ENCODE data around the gene SYNPO.

SYNPO gene

DNA sequence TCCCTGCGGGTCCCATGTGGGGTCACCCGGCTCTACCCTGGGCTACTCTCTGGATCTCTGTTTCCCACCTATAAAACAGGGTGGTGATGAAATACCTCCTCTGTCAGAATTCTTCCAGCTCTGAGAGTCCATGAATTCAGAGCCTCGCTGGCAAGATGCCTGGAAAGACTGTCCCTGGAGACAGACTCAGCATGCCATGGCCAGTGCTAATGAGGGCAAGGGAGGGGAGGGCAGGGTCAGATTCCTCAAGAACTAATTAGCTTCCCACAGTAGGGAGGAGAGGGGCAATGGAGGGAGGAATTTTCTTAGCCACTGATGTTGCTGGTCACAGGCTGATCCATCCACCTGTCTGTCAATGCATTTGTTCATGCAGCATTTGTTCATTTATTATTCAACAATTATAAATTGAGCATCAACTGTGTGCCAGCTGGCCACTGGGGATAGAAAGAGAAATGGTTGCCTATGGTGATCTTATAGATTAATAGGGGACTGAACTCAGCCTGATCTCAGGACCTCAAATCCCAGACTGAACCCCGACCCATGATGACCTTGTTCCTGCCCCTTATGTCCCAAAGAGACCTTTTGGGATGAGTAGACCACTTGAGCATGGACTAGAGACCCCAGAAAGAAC, 4.7 kb downstream of the SYNPO start:
- no peak for TF ChIP-seq CTCF (IDR thresholded peaks at IDR 0.05; ENCODE audit: insufficient read depth, low read length, poor library complexity, severe bottlenecking)
- DNase-seq (ENCODE audit: extremely low read depth, insufficient read length) = no peak
- no peak overlapping the region for H3K4me3 ChIP-seq (replicated peaks; ENCODE audit: low read depth, low read length)

DNA sequence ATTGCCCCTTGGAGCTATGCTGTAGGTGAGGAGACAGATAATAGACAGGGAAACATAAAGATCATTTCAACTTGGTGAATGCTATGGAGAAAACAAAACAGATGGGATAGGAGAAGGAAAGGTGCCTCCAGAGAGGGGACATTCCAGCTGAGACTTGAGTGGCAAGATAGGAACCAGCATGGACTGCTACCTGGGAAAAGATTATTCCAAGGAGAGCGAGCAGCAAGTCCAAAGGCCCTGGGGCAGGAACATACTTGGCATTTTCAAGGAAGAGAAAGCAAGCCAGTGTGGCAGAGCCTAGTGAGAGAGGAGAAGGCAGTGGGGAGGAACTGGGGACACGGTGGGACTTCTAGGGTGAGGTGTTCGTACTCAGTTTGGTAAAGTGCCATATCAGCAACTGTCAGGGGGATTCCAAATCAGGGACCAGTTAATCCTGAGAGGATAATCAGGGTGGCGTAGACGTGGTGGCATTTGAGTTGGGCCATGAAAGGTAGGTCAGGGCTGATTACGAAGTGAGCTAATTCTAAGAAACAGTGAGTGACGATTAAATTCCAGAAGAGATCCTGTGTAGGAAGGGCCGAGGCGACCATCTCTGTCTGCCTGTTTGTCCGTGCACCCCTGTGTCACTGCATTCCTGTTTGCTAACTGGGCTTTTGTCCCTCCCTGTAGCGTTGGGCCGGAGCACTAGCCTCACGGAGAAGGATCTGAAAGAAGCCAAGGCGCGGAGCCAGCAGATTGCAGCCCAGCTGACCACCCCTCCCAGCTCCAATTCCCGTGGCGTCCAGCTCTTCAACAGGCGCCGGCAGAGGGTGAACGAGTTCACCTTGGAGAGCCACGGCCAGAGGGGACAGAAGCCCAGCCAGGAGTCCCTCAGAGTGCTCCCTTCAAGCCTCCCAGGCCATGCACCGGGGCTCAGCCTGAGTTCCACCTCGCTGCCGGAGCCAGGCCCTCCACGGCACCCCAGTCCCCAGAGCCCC, 7.1 kb downstream of the SYNPO start:
- no peak for DNase-seq (ENCODE audit: extremely low read depth, insufficient read length)
- Histone ChIP-seq H3K27me3 (replicated peaks; ENCODE audit: control insufficient read depth, insufficient read depth, low read length) (no peaks in the 10 kb centered on the region), H3K36me3 (ENCODE audit: control insufficient read depth, insufficient read depth, low read length) (peaks cover 8% of the 10 kb centered on the region), H3K4me3 (replicated peaks; ENCODE audit: low read depth, low read length) (no peak overlapping the region)
- TF ChIP-seq CTCF (IDR thresholded peaks at IDR 0.05; ENCODE audit: insufficient read depth, low read length, poor library complexity, severe bottlenecking) = no peak

More for the DNA sequence above, 4.7 kb downstream of the SYNPO start:
- peaks cover 6% of the 10 kb centered on the region for H3K36me3 ChIP-seq (ENCODE audit: control insufficient read depth, insufficient read depth, low read length)
- no peaks in the 10 kb centered on the region for H3K27me3 ChIP-seq (replicated peaks; ENCODE audit: control insufficient read depth, insufficient read depth, low read length)

DNA sequence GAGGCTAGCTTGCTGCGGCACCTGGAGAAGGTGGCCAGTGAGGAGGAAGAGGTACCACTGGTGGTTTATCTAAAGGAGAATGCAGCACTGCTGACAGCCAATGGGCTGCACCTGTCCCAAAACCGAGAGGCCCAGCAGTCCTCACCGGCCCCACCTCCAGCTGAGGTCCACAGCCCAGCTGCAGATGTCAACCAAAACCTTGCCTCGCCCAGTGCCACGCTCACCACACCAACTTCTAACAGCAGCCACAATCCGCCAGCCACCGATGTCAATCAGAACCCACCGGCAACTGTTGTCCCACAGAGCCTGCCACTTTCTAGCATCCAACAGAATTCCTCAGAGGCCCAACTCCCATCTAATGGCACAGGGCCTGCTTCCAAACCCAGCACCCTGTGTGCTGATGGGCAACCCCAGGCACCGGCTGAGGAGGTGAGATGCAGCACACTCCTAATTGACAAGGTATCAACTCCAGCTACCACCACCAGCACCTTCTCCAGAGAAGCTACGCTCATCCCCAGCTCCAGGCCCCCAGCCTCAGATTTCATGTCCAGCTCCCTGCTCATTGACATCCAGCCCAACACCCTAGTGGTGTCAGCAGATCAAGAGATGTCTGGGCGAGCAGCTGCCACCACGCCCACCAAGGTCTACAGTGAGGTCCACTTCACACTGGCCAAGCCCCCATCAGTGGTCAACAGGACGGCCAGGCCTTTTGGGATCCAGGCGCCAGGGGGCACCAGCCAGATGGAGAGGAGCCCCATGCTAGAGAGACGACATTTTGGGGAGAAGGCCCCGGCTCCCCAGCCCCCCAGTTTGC, 8.0 kb downstream of the SYNPO start:
- Histone ChIP-seq H3K36me3 (ENCODE audit: control insufficient read depth, insufficient read depth, low read length) (peaks cover 8% of the 10 kb centered on the region), H3K27me3 (replicated peaks; ENCODE audit: control insufficient read depth, insufficient read depth, low read length) (no peaks in the 10 kb centered on the region), H3K4me3 (replicated peaks; ENCODE audit: low read depth, low read length) (no peak overlapping the region)
- no peak for DNase-seq (ENCODE audit: extremely low read depth, insufficient read length)
- no peak for TF ChIP-seq CTCF (IDR thresholded peaks at IDR 0.05; ENCODE audit: insufficient read depth, low read length, poor library complexity, severe bottlenecking)

DNA sequence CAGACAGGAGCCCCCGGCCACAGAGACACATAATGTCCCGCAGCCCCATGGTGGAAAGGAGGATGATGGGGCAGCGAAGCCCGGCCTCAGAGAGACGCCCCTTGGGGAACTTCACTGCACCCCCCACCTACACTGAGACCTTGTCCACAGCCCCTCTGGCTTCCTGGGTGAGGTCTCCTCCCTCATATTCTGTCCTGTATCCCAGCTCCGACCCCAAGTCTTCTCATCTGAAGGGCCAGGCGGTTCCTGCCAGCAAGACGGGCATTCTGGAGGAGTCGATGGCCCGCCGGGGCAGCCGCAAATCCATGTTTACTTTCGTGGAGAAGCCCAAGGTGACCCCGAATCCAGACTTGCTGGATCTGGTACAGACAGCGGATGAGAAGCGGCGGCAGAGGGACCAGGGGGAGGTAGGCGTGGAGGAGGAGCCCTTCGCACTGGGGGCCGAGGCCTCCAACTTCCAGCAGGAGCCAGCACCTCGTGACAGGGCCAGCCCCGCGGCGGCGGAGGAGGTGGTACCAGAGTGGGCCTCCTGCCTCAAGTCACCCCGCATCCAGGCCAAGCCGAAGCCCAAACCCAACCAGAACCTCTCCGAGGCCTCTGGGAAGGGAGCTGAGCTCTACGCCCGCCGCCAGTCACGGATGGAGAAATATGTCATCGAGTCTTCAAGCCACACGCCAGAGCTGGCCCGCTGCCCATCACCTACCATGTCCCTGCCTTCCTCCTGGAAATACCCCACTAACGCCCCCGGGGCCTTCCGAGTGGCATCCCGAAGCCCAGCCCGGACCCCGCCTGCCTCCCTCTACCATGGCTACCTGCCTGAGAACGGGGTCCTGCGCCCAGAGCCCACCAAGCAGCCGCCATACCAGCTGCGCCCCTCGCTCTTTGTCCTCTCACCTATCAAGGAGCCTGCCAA, 8.9 kb downstream of the SYNPO start:
- no peak for TF ChIP-seq CTCF (IDR thresholded peaks at IDR 0.05; ENCODE audit: insufficient read depth, low read length, poor library complexity, severe bottlenecking)
- Histone ChIP-seq H3K27me3 (replicated peaks; ENCODE audit: control insufficient read depth, insufficient read depth, low read length) (no peaks in the 10 kb centered on the region), H3K36me3 (ENCODE audit: control insufficient read depth, insufficient read depth, low read length) (peaks cover 8% of the 10 kb centered on the region), H3K4me3 (replicated peaks; ENCODE audit: low read depth, low read length) (no peak overlapping the region)
- no peak for DNase-seq (ENCODE audit: extremely low read depth, insufficient read length)
